Stimulated activated CD8-positive, alpha-beta memory T cell treated with anti-CD3 and anti-CD28 coated beads, Interleukin-2, amount 100 ng/mL, for 1 hour (primary cell): Measurements from ENCODE around the gene KIRREL3.

Experiments
- DNase-seq, 2 donors: peaks; one replicate each; pipeline ENCODE4 v3.0.0-alpha.2; 2020; ENCODE audit warnings: low read depth in 2 of 2

KIRREL3 gene

DNA sequence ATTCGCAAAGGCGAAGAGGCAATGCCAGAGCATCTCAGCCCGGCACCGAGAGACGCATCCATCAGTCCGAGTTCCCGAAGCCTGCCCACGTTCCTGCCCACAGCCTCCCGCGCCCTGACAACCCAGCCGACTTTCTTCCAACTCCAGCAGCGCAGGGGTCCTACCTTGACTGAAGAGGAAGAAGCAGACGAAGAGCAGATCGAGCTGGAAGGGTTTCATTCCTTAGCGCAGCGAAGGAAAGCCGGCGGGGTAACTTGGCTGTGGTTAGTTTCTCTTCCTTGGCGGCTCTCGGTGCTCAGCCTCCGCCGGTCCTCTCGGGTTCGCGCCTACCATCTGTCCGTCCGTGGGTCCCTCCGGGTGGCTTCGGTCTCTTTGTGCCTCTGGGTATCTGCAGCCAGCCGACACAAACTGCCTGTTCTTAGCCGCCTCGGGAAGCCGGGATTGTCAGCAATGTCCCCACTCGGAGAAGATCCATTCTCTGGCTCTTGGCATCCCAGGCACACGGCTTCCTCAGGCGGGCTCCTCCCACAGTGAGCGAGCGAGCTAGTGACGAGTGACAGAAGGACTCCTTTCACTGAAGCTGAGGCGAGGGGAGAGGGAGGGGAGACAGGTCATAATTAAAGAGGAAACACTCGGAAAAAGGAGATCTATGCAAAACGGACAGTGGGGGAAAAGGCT lies at the start of gene KIRREL3:
TSS of gene KIRREL3 (minus strand) at position 480 of the 678 bp plus-strand sequence.
- DNase-seq, result no peak

DNA sequence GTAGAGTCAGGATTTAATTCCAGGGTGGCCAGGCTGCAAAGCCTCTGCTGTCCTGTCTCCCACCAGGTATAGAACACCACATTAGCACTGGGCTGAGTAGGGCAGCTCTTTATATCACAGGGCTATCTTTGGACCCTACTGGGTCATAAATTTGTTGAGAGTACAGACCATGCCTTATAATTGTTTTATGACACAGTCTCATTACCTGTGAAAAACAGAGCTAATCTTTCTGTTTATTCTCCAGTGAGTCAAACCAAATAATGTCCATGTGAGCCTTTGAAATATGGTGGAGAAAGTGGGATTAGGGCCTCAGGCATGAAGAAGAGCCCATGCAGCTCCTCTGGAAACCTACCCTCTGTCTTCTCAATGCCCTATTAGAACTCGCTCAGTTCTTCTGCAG lies 49.6 kb upstream of the KIRREL3 start:
- no peak for DNase-seq

DNA sequence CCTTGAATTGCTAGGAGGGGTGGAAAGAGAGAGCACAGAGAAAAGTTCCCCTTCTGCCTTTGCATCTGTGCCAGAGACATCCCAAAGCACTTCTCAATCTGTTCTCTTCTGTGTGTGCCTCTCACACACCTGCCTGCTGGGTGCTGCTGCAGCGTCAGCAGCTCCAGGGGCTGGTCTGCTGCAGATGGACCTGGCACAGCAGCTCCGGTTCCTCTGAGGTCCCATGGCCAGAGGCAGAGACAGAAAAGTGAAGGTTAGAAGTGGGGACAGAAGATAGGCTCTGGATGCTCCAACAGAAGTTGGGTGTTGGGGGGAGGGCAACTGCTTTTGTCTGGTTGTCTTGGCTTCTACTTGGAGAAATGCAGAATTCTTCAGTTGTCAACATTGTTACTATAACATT lies 48.9 kb upstream of the KIRREL3 start:
- no peak for DNase-seq

DNA sequence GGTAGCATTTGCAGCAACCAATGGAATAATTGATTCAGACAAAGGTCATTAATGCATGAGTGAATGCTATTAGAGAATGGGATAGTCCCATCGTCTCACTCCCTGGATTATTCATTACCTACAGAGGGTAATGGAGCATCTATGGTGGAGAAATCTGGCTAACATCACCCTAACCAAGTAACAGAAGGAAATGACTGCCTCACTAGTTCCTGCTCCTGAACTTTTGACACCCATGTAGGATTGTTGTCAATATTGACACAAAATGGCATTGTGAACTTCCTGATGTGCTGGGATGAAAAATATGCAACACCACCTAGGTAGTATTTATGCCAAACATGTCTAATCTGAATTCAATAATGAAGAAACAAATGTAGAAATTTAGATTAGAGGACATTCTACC lies 44.0 kb upstream of the KIRREL3 start:
- DNase-seq, result no peak

DNA sequence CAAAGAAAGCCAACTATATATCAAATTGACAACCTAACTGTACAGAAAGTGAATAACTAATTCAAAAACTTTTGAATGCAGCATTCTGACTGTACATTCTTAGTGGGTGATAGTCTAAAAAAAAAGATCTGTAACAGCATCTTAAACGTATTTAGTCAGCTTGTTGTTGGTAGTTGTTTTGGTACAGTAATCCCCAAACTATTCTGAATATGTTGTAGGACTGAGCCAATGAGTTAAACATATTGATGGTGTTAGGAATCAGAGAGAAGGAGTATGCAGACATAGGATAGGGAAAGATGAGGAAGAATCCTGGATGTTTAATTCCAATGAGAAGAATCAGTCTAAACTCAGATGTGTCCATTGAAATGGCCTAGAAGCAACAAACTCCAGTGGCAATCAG lies 41.9 kb upstream of the KIRREL3 start:
- DNase-seq, result no peak

DNA sequence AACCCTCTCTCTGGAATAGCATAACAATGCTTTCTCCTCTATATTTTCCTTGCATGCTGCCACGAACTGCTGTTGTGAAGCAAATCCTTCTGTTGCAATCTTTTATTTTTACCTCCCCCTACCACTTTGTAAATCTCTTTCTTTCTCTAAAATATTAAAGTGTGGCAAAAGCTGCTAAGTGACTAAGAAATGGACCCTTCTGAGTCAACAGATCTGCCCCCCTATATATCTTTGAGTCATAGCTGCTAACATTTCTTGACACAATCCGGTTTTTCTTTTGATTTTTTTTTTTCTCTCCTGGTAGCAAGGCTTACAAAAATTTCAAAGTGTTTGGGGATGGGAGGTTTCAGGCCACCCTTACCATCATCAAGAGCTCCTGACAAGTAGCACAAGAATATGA lies 39.0 kb upstream of the KIRREL3 start:
- no peak for DNase-seq

DNA sequence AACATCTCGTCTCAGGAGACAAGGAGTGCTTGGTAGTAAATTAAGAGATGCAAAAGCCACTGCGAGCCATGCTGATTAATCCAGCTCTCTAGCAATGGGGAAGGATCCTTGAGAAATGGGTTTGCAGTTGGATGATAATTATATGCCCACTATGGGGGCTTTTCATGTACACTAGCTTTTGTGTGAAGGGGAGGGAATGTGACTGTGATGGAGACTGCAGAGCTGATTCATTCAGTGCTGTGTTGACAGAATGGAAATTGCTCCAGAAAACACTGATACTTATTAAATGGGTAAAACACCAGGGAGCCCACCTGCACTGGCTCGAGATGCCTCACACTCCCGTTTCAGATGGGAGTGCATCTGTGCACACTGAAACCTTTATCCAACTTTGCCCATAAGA lies 37.0 kb upstream of the KIRREL3 start:
- no peak for DNase-seq

DNA sequence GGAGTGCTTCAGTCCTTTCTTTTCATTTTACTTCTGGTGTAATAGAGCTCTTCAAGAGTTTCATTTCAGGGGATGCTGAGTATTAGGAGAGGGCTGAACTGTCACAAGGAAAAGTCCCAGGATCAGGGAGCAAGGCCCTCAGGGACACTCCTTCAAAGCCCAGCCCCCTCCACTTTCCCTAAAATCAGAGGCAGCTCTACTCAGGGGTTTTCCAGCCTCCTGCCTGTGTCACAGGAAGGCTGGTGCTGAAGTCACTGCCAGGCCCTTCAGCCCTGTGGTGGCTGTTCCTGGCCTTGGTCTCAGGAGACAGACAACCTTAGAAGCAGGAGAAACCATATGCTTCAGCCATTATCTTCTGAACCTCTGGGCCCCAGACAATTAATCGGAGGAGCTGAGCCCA lies 36.4 kb upstream of the KIRREL3 start:
- DNase-seq, result no peak

DNA sequence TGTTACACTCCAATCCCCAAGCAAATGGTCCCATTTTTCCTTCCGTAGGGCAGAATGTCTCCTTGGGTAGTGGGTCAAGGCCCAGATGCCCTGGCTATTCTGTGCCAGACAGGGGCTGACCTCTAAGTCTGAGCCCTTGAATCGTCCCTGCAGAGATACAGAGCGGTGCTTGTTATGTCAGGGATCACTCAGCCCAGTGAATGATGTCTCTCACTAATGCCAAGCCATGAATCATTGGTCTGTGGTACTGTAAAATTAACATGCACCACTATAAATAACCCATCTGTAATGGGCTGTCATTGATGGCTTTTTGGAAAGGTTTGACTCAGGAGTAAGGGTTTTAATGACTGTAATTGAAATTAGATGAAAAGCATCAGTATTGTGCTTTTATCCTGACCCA lies 35.3 kb upstream of the KIRREL3 start:
- no peak for DNase-seq

DNA sequence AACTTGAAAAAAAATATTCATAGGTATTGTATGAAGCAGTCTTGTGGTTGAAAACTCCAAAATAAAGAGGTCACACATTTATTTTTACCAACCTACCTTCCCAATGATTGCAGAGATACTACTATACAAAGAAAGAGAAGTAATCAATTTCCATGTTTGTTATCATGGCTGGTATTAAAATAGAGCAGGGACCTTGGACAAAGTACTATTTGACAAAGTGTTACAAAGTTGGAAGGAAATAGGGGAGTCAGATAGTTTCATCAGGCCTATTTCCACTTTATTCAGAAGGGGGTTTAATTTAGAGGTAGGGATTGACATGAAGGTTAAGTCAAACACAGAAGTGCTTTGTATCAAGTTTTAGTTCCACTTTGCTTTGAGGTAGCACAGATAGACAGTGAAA lies 34.4 kb upstream of the KIRREL3 start:
- no peak for DNase-seq

DNA sequence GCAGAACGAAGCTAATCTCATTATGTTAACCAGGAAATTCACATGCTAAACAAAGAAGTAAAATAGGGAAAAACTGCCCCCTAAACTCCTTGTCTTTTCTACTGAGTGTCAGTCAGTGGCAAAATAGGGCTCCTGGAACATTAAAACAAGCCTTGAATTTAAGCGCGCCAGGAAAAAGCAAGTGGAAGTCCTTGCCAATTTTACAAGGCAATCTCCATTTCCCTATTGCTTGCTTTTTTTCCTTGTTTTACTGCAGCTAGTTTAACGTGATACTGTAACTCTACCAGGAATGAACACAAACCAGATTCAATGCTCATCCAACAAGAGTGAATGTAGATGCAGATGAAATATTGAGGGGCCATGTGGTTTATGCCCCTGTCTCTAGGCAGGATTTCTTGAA lies 28.1 kb upstream of the KIRREL3 start:
- no peak for DNase-seq

DNA sequence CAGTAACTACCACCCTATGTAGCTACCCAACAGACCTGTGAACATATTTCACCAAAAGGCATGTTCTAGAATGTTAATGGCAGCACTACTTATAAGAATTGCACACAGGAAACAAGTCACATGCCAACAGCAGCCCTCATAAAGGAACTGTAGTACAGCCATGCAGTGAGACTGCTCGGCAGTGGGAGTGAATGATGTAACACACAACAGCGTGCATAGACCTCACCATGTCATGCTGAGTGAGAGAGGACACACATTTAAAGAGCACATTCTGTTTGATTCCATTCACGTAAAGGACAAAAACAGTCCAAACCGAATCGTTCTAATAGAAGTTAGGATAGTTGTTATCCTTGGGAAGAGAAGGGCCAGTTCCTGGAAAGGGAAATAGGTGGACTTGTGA lies 27.2 kb upstream of the KIRREL3 start:
- no peak for DNase-seq

DNA sequence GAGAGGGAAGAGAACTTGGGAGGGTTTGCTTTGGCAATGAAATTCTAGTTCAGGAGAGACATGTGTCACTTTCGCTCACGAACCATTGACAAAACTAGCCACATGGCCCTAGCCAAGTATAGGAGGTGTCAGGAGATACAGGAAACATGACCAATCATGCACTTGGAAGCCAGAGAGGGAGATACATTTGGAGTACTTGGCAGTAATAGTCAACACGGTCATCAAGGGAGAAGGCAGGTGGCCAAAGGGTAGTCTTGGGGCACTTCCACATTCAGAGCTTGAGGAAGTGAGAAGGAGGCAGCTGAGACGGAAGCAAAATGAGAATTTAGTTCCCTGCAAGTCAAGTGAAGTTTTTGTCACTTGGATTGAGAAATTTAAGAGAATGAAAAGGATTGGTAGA lies 26.4 kb upstream of the KIRREL3 start:
- DNase-seq, result no peak

DNA sequence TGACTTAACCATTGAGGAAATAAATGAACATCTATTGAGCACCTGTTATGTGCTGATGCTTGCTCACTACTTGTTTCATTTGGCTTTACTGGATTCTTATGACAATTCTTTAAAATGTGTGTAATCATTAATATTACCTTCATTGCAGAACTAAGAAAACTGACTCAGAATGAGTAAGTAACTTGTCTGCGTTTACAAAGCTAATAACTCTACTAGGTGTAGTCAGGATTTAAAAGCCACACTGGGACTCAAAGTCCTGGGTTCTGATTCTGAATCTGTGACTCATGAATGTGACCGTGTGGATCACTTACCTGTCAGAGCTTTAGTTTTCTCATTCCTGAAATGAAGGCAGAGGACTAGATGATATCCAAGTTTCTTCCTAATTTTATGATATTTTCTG lies 23.4 kb upstream of the KIRREL3 start:
- DNase-seq, result no peak

DNA sequence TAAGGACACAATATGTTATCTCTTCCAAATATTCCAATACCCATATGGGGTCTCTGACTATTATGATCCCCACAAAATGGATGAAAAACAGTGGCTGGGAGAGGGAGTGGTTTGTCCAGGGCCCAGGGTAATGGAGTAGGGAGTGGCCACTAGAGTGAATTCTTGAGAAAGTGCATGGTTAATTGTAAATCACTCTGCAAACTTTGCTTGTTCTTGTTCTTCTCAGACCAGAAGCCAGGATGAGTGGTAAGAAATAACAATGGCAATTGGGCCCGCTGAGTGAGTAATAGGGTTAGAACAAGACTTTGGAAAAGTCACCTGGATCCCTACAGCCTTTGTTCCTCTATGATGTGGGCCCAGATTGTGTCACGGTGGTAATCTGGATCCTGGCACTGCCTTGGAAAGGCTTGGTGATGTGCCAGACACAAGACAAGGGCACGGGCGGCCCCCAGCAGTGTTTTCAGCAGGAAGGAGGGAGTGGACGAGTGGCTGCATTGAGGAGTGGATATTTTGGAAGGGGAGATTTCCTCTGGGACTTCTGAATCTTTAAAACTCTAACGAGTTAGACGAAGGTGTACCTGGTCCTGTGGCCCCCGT lies 18.2 kb upstream of the KIRREL3 start:
- no peak for DNase-seq

DNA sequence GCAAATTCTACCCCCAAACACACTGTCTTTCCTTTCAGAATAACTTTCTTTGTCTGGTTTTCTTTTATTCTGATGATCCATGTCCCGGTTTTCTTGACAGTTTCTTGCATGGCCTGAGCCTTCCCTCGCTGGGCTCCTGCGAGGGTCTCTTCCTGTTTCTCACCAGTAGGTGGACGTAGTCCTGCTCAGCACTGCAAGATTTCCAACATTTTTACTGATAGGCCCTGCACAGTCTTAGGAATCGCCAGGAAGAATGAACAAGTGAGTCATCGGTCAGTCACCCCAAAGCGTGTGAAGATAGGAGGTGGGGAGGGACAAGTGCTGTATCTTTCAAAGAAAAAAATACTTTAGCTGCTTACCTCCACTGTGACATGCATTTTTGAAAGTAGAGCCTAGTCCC lies 16.9 kb upstream of the KIRREL3 start:
- DNase-seq, result no peak

DNA sequence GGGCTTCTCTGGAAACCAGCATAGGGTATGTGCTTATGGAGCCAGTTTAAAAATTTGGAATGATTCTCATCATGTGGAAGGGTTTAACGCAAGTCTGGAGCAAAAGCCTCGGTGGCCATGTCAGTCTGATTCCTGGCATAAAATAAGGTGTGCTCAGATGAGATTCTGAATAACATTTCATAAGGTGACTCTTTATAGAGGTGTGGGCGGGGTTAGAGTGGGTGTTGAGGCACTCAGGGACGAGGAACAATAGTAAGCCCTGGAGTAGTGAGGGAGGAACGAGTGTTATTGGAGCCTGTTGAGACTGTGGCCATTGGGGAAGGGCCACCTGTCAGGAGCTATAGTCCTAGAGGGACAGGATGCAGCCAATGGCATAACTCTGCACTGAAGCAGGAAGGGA lies 13.0 kb upstream of the KIRREL3 start:
- no peak for DNase-seq

DNA sequence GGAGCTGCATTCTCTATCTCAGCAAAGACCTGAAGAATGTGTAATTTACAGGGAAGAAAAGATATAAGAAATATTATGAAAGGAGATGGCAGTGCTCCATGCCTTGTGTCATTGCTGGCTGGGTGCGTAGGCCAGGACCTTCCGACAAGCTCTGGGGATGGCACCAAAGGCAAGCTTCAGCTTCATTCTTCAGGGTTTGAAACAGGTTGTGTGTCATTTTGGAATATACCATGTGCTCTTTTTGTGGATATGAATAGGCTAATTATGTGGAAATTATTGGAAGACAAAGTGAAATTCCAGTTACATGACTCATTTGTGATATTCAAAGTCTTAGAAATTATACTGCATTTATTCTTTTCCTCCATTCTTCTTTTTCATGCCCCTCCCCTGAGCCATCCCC lies 5.7 kb upstream of the KIRREL3 start:
- no peak for DNase-seq

DNA sequence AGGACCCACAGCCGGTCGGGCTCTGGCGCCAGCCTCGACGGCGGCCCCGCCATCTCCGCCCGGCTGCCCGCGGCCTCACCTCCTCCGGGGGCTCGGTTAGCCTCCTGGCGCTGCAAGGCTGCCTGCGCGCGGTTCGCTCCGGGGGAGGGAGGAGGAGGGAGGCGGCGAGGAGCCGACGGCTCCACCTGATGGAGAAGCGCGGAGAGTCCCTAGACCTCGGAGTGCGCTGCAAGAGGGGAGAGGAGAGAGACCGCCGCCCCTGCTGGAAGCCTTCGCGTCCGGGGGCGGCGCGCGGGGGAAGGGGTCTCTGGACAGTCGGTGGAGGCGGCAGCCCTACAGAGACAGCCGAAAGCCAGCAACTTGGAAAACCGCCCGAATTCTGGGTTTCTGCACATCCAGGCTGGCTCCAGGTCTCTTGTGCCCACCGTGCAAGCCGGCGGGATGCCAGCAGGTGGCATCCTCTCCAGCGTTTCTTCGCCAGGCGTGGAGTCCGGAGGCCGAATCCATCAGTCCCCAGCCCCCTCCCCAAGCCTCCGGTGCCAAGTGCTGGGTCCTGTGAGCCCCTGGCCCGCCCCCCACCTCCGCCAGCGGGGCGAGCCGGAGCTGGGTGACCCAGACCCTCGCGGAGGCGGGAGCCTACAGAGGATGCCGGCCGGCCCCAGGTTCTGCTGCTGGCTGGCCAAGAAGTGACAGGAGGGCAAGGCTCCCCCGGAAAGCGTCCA lies 2.9 kb upstream of the KIRREL3 start:
- no peak for DNase-seq

DNA sequence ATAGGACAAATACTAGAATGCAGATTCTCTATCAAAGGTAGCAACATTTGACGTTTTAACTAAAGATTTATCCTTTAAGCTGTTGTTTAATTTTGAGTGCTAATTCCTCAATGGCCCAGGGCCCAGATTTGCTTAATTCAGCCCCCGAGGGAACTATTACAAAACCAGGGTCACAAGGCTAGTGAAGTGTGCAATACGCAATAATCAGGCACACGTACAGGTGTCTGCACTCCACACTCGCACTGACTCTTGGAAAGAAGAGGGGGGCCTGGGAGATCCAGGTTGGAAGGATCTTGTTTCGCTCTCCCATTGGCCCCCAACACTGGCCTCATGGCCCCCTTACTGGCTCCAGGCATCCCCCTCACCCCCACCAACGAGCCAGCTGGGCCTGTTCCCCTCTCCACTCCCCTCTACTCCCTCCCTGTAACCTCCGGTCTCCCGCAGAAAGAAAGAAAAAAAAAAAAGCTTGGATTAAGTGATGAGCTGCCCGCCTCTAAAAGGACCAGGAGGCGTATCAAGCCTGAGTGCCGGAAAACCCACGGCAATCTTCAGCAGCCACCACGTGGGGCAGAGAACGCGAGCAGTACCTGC lies 2.2 kb upstream of the KIRREL3 start:
- no peak for DNase-seq

DNA sequence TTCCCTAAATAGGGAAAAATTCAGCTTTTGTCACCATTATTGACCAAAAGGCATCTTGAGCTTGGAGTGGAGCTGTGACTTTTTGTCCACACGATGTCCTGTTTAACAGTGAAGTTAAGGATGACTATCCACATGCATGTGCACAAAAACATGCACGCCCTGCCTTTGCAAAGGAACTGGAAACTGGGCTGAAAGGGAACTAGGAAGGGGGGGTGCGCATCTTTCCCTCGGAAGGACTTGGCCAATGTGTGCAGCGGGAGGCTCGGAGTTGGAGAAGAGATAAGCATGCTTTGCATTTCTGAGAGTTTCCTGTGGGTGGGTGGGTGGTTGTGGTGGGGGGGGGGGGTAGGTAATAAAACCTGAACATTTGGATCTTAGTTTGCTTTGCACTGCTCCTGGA lies 411 bp upstream of the KIRREL3 start:
- DNase-seq, result no peak

DNA sequence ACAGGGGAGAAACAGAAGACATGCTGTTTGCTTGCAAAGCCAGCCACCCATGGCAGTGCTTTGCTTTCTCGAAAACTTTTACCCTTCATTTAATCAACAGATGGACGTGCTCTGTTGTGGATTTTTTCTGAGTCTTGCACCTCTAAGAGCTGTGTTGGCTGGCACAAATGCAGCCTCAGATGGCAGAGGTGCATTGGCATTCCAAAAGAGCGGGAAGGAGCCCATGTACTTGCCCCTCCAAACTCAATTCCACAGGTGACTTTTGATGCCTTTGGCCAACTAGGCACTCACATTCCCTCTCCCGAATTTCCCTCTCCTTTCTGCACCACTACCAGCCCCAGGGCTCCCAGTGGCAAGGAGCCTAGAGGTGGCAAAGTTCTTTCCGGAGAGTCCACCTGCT lies 1.2 kb downstream of the KIRREL3 start:
- DNase-seq, result no peak

DNA sequence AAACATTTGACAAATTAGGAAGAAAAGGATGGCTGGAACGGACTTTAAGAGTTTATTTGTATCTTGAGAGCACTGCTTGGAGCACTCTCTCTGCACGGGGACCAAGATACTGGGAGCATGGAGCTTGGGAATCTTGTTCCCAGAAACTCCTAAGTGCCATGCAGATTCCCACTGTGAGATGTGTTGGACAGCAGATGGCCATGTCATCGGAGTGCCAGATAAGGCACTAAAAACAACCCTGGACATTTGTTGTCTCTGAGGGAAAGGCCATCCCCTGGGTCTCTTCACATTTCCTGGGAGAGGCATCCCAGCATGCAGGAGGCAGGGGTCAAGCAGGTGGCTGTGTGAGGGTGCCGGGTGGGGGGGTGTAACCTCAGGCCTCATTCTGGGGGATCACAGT lies 2.9 kb downstream of the KIRREL3 start:
- no peak for DNase-seq
